ENCODE data around the gene FCER2. TPM values are rescaled to one million over a fixed set of nuclear protein-coding genes. Genes with fewer than 3 reads are reported as not detected.

The FCER2 gene
- total and polyA plus RNA-seq, 4 donors = 0.14 TPM; not detected in 3

DNA sequence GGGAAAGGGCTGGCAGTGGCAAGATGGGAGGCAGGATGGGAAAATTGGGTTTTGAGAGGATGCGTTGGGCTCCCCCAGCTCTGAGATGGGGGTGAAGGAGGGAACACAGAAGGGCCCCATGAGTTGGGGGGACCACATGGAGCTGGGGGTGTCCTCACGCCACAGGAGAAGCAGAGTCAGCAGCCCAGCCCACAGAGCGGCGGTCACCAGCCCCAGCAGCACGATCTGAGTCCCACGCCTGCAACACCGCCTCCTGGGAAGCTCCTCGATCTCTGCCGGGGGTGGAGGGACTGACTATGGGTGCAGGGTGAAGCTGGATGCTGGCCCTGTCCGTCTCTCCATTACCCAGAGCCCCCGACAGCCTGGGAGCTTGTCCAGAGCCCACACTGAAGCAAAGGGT lies 3.3 kb downstream of the FCER2 start:
- 34% methylated on average over 11 of the region's 11 CpGs for WGBS
- DNase-seq (ENCODE audit: low spot score) = no peak
- no peaks in the 10 kb centered on the region for H3K36me3 ChIP-seq (ENCODE audit: control insufficient read depth in 4 of 4, insufficient read depth in 3 of 4, low read depth in 1 of 4, low read length in 3 of 4)
- no peaks in the 10 kb centered on the region for H3K4me1 ChIP-seq (ENCODE audit: control insufficient read depth in 4 of 4, insufficient read depth in 4 of 4, low read length in 3 of 4)
- TF ChIP-seq CTCF (IDR thresholded peaks at IDR 0.05; ENCODE audit: low read depth, low read length, missing input control) = no peak
- TF ChIP-seq SP1 (IDR thresholded peaks at IDR 0.05) = no peak
- no peak for TF ChIP-seq HNF4G (IDR thresholded peaks at IDR 0.05)
- TF ChIP-seq, protein P1, sequence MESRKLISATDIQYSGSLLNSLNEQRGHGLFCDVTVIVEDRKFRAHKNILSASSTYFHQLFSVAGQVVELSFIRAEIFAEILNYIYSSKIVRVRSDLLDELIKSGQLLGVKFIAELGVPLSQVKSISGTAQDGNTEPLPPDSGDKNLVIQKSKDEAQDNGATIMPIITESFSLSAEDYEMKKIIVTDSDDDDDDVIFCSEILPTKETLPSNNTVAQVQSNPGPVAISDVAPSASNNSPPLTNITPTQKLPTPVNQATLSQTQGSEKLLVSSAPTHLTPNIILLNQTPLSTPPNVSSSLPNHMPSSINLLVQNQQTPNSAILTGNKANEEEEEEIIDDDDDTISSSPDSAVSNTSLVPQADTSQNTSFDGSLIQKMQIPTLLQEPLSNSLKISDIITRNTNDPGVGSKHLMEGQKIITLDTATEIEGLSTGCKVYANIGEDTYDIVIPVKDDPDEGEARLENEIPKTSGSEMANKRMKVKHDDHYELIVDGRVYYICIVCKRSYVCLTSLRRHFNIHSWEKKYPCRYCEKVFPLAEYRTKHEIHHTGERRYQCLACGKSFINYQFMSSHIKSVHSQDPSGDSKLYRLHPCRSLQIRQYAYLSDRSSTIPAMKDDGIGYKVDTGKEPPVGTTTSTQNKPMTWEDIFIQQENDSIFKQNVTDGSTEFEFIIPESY (IDR thresholded peaks at IDR 0.05) = no peak
- no peak for TF ChIP-seq HNF4A (conservative IDR thresholded peaks at IDR 0.05)
- TF ChIP-seq FOXA1 (IDR thresholded peaks at IDR 0.05) = no peak
- no peak for TF ChIP-seq NR2F2 (IDR thresholded peaks at IDR 0.05)
- TF ChIP-seq EGR1 (IDR thresholded peaks at IDR 0.05; ENCODE audit: low read depth in 2 of 2) = no peak
- TF ChIP-seq RXRA (IDR thresholded peaks at IDR 0.05) = no peak
- H3K9me3 ChIP-seq (ENCODE audit: control insufficient read depth in 4 of 4, low read length in 3 of 4) = no peaks in the 10 kb centered on the region
- no peak overlapping the region for H3K9ac ChIP-seq (ENCODE audit: low read depth in 1 of 2, low read length in 2 of 2)
- no peak overlapping the region for H3K4me3 ChIP-seq (ENCODE audit: low read depth in 1 of 3, low read length in 3 of 3)
- peaks cover 0 to 4% (median 0%) of the 10 kb centered on the region in 4 donors for H3K27me3 ChIP-seq (ENCODE audit: control insufficient read depth in 4 of 4, insufficient read depth in 4 of 4, low read length in 3 of 4)
- no peak overlapping the region for H3K27ac ChIP-seq (ENCODE audit: low read depth in 1 of 2, low read length in 2 of 2)

DNA sequence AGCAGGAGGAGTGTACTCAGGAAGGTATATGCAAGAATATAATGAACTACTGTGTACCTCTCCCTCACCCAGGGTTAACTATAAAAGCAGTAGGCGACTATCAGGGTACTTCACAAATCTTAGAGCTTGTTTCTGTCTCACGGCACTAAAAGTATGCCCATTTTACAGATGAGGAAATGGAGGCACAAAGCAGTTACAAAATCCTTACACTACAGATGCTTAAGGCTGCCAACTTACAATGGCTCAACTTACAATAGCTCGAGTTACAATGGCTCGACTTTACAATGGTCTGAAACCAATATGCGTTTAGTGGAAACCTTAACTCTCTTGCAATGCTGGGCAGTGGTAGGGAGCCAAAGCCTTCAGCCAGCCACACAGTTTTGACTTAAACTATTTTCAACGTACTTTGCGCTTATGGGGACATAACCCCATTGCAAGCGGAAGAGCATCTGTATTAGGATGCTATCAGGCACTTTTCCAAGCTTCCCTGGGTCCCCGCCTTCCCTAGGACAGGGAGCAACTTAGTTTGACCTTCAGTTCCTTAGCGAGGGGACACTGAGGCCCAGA lies 4.1 kb downstream of the FCER2 start:
- Histone ChIP-seq H3K9me3 (ENCODE audit: control insufficient read depth in 4 of 4, low read length in 3 of 4) (no peaks in the 10 kb centered on the region), H3K9ac (ENCODE audit: low read depth in 1 of 2, low read length in 2 of 2) (no peak overlapping the region), H3K4me3 (ENCODE audit: low read depth in 1 of 3, low read length in 3 of 3) (no peak overlapping the region), H3K4me1 (ENCODE audit: control insufficient read depth in 4 of 4, insufficient read depth in 4 of 4, low read length in 3 of 4) (no peaks in the 10 kb centered on the region), H3K36me3 (ENCODE audit: control insufficient read depth in 4 of 4, insufficient read depth in 3 of 4, low read depth in 1 of 4, low read length in 3 of 4) (no peaks in the 10 kb centered on the region), H3K27me3 (ENCODE audit: control insufficient read depth in 4 of 4, insufficient read depth in 4 of 4, low read length in 3 of 4) (peaks cover 0 to 4% (median 0%) of the 10 kb centered on the region in 4 donors), H3K27ac (ENCODE audit: low read depth in 1 of 2, low read length in 2 of 2) (no peak overlapping the region)
- DNase-seq (ENCODE audit: low spot score) = no peak
- 80% methylated on average over 10 of the region's 10 CpGs for WGBS
- no peak for TF ChIP-seq CTCF (IDR thresholded peaks at IDR 0.05; ENCODE audit: low read depth, low read length, missing input control)
- TF ChIP-seq TAF1 (conservative IDR thresholded peaks at IDR 0.05) = no peak
- TF ChIP-seq HNF4G (IDR thresholded peaks at IDR 0.05) = no peak
- TF ChIP-seq RAD21 (IDR thresholded peaks at IDR 0.05) = no peak
- no peak for TF ChIP-seq MAX (IDR thresholded peaks at IDR 0.05)
- TF ChIP-seq HNF4A (conservative IDR thresholded peaks at IDR 0.05) = no peak
- no peak for TF ChIP-seq NR2F2 (IDR thresholded peaks at IDR 0.05)
- TF ChIP-seq FOXA2 (IDR thresholded peaks at IDR 0.05) = no peak
- TF ChIP-seq FOXA1 (IDR thresholded peaks at IDR 0.05) = no peak
- TF ChIP-seq, protein P2, sequence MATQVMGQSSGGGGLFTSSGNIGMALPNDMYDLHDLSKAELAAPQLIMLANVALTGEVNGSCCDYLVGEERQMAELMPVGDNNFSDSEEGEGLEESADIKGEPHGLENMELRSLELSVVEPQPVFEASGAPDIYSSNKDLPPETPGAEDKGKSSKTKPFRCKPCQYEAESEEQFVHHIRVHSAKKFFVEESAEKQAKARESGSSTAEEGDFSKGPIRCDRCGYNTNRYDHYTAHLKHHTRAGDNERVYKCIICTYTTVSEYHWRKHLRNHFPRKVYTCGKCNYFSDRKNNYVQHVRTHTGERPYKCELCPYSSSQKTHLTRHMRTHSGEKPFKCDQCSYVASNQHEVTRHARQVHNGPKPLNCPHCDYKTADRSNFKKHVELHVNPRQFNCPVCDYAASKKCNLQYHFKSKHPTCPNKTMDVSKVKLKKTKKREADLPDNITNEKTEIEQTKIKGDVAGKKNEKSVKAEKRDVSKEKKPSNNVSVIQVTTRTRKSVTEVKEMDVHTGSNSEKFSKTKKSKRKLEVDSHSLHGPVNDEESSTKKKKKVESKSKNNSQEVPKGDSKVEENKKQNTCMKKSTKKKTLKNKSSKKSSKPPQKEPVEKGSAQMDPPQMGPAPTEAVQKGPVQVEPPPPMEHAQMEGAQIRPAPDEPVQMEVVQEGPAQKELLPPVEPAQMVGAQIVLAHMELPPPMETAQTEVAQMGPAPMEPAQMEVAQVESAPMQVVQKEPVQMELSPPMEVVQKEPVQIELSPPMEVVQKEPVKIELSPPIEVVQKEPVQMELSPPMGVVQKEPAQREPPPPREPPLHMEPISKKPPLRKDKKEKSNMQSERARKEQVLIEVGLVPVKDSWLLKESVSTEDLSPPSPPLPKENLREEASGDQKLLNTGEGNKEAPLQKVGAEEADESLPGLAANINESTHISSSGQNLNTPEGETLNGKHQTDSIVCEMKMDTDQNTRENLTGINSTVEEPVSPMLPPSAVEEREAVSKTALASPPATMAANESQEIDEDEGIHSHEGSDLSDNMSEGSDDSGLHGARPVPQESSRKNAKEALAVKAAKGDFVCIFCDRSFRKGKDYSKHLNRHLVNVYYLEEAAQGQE (IDR thresholded peaks at IDR 0.05) = no peak
- no peak for TF ChIP-seq RXRA (IDR thresholded peaks at IDR 0.05)
- no peak for TF ChIP-seq ATF3 (IDR thresholded peaks at IDR 0.05)
- TF ChIP-seq JUND (IDR thresholded peaks at IDR 0.05) = no peak
- no peak for TF ChIP-seq GABPA (IDR thresholded peaks at IDR 0.05 in 1 of 2, conservative IDR thresholded peaks at IDR 0.05 in 1 of 2)
- TF ChIP-seq YY1 (IDR thresholded peaks at IDR 0.05) = no peak
- no peak for TF ChIP-seq EGR1 (IDR thresholded peaks at IDR 0.05; ENCODE audit: low read depth in 2 of 2)
- TF ChIP-seq, protein P1 (IDR thresholded peaks at IDR 0.05) = no peak
- no peak for TF ChIP-seq SP1 (IDR thresholded peaks at IDR 0.05)

Measured in liver (tissue), 9 donors.